Skeletal muscle cell (primary cell): ENCODE data around the gene GFOD1.
"Not testable (repeated sequence)": the region's sequence is repeated elsewhere in the genome, so short reads cannot be mapped to it uniquely, and the experiment has no call there.

Experiments
- DNase-seq: peaks from one replicate; pipeline ENCODE4 v3.0.0-alpha.2; 2010; ENCODE audit warnings: low read depth
- H3K4me3 ChIP-seq: 2 replicates; pipeline ENCODE4 v1.5.1; 2011; ENCODE audit warnings: low read depth, mild to moderate bottlenecking, control low read depth, low read length, moderate library complexity

GFOD1 gene

GRCh38 chr6:13396241-13396792 is 91.1 kb downstream of the GFOD1 start:
- no peak for DNase-seq
- no peak overlapping the region for H3K4me3 ChIP-seq

- DNase-seq, result peak; percentile 63
- H3K4me3 ChIP-seq, result no peak overlapping the region
Measured at GRCh38 chr6:13395272-13396237, 91.8 kb downstream of the GFOD1 start.

DNA sequence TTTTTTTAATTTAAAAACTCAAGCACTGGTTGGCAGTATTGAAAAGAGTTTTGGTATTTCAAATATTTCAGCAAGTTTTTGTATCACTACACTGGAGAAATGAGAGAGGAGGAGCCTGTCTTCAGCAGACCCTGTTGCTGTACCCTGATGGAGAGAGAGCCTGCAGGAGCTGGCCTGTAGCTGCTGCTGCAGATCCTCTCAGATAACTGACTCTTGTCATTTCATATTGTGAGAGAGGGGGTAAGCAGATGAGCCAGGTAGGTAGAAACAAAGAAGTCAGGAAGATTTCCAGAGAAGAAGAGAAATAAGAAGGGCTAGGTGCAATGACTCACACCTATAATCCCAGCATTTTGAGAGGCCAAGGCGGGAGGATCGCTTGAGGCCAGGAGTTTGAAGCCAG is 94.9 kb downstream of the GFOD1 start:
- no peak for DNase-seq
- no peak overlapping the region for H3K4me3 ChIP-seq

DNA sequence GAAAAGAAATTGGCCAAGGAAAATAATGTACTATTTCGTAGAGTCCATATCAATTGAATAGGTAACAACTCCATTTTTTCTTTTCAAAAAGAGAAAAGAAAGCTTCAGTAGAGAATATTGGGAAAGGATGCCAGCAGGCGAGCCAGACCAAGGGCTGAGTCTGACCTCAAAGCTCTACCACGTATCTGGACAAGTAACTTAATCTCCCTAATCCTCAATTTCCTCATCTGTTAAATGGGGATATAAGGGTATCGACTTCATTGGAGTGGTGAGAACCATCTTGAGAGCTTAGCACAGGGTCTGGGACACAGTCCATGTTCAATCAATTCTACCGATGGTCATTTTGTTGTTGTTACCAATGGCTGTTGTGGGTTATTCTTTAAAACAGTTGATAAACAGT is 95.9 kb downstream of the GFOD1 start:
- no peak overlapping the region for H3K4me3 ChIP-seq
- DNase-seq, result no peak

DNA sequence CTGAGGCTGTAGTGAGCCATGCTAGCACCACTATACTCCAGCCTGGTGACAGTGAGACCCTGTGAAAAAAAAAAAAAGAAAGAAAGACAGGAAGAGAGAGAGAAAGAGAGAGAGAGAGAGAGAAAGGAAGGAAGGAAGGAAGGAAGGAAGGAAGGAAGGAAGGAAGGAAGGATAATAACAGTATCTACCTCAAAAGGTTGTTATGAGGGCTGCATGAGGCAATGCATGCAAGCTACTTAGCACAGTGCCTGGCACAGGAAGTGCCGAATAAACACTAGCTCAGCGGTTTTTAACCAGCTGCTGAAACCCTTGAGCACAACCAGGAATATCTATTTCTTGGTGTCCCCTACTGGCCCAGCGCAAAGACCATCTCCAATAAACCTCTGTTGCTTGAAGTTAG is 96.7 kb downstream of the GFOD1 start:
- DNase-seq, result no peak
- no peak overlapping the region for H3K4me3 ChIP-seq

GRCh38 chr6:13389237-13389636 is 98.2 kb downstream of the GFOD1 start:
- DNase-seq, H3K4me3 ChIP-seq: not testable (repeated sequence)

GRCh38 chr6:13388769-13389168 is 98.6 kb downstream of the GFOD1 start:
- not testable (repeated sequence) for DNase-seq

GRCh38 chr6:13384966-13385365 is 102.4 kb downstream of the GFOD1 start:
- no peak for DNase-seq
- no peak overlapping the region for H3K4me3 ChIP-seq

More at GRCh38 chr6:13388769-13389168, 98.6 kb downstream of the GFOD1 start:
- not testable (repeated sequence) for H3K4me3 ChIP-seq

GRCh38 chr6:13384506-13384905 is 102.9 kb downstream of the GFOD1 start:
- no peak overlapping the region for H3K4me3 ChIP-seq
- no peak for DNase-seq

DNA sequence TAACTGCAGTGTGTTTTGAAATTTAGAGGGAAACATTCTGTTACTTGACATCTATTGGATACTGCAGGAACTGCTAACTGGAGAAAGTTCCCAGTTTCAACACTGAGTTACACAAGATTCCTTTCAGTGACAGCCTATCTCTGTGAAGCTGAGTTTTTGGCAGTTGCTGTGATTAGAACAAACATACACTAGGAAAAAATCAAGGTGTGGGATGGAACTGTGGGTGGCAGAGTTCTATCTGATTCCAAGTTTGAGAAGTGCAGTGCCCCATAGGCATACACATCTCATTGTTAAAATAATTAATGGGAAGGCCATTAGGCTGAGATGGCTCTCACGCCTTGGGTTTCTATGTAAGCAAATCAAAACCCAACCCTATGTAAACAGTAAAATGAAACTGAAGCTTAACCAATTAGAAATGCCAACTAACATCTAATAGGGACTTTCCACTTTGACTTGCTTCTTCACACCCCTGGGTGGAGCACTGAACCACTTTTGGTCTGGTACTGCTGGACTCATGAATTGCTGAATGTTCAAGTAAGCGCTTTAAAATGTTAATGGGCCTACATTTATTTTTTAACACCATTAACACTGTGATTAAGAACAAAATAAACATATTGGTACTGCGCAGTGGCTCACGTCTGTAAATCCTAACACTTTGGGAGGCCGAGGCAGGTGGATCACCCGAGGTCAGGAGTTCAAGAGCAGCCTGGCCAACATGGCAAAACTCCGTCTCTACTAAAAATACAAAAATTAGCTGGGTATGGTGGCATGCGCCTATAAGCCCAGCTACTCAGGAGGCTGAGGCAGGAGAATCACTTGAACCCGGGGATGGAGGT is 103.9 kb downstream of the GFOD1 start:
- H3K4me3 ChIP-seq, result no peak overlapping the region
- DNase-seq, result no peak

GRCh38 chr6:13380761-13381160 is 106.6 kb downstream of the GFOD1 start:
- H3K4me3 ChIP-seq, result no peak overlapping the region
- DNase-seq, result no peak

GRCh38 chr6:13378669-13379590 is 108.5 kb downstream of the GFOD1 start:
- no peak for DNase-seq
- no peak overlapping the region for H3K4me3 ChIP-seq

- DNase-seq, result no peak
- H3K4me3 ChIP-seq, result no peak overlapping the region
Measured at GRCh38 chr6:13377054-13377758, 110.2 kb downstream of the GFOD1 start.

DNA sequence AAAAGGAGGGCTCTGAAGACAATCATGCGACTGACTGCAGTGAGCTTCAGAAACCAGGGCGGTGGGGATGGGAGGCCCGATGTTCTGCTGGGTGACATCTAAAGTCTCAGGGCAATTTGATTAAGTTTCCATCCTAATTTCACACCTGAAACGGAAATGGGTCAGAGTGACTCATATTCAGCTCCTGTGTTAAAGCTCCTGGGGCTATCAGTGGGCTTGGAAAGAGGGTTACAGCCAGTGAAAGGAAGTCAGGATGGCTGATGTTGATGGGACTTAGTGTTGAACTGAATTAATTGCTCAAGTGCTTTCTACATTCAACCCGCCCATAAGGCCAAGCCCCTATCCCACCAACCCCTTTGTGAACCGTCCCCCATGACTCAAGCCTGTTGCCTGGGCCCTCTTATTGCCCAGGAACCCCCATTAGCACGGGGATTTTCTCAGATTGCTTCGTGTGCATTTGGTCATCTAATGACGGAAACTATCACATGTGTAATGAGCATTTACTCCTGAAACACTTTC is 112.0 kb downstream of the GFOD1 start:
- no peak for DNase-seq
- H3K4me3 ChIP-seq, result no peak overlapping the region

- no peak for DNase-seq
- H3K4me3 ChIP-seq, result no peak overlapping the region
Measured at GRCh38 chr6:13373919-13374318, 113.5 kb downstream of the GFOD1 start.

GRCh38 chr6:13373488-13373886 is 113.9 kb downstream of the GFOD1 start:
- no peak overlapping the region for H3K4me3 ChIP-seq

GRCh38 chr6:13372688-13373487 is 114.5 kb downstream of the GFOD1 start:
- H3K4me3 ChIP-seq, result no peak overlapping the region
- DNase-seq, result no peak

More at GRCh38 chr6:13373488-13373886, 113.9 kb downstream of the GFOD1 start:
- DNase-seq, result no peak
